GM18505 (cell line): ENCODE results near the gene ZNF394.
A peak's percentile ranks its signal among the peaks of the same experiment; 100 is the strongest.
"Not testable (repeated sequence)": the region's sequence is repeated elsewhere in the genome, so short reads cannot be mapped to it uniquely, and the experiment has no call there.

ENCODE experiments used
- ATAC-seq: cut with Tn5 transposase; IDR thresholded peaks from one replicate; pipeline ENCODE4 v1.9.1; 2021; ENCODE audit not compliant: unreplicated experiment
- POLR2A ChIP-seq: IDR thresholded peaks from 4 replicates; pipeline ENCODE4 v1.6.1; 2011; ENCODE audit warnings: borderline replicate concordance; ENCODE audit not compliant: insufficient read depth, insufficient read length; ENCODE audit errors: extremely low read depth

ZNF394 gene

DNA sequence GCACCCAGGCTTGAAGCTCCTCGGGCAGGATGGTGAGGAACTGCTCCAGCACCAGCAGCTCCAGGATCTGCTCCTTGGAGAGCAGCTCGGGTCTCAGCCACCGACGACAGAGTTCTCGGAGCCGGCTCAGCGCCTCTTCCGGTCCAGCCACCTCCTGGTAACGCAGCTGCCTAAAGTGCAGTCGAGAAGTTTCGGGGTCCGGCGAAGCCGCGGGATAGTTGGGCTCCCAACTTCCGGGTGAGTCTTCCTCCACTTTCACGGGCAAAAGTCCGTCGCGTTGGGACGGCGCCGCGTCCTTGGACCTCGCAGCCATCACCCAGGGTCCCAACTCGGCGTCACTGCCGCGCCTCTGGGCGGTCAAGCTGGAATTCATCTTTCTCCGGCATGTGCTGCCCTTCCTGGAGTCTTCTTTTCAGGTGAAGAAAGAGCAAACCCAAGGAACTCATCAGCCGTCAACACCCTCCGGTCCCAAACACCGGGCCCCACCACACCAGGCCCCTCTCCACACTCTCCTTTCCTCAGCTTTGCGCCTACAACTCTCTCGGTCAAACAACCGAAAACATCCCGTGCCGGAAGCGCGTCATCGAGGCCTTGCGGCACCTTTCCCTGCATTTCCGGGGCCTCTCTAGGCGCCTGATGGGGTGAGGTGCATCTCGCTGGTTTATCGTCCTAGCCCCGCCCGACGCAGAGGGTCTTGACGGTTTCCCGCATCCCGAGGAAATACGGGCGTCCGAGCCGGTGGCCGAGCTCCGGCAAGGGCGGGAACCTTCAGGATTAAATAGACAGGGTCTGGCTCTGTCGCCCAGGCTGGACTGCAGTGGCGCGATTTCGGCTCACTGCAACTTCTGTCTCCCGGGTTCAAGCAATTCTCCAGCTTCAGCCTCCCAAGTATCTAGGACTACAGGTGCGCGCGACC is at the start of gene ZNF394:
ZNF394 (minus strand) TSS at position 561 of the 916 bp plus-strand sequence; CDS start at position 373, 188 bp downstream.
- ATAC-seq: peak; percentile 43

DNA sequence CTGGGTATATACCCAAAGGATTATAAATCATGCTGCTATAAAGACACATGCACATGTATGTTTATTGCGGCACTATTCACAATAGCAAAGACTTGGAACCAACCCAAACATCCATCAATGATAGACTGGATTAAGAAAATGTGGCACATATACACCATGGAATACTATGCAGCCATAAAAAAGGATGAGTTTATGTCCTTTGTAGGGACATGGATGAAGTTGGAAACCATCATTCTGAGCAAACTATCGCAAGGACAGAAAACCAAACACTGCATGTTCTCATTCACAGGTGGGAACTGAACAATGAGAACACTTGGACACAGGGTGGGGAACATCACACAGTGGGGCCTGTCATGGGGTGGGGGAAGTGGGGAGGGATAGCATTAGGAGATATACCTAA is 49.5 kb upstream of the ZNF394 start:
- ATAC-seq: not testable (repeated sequence)

More for the DNA sequence above, at the start of gene ZNF394:
- TF ChIP-seq POLR2A: peak; percentile 84

DNA sequence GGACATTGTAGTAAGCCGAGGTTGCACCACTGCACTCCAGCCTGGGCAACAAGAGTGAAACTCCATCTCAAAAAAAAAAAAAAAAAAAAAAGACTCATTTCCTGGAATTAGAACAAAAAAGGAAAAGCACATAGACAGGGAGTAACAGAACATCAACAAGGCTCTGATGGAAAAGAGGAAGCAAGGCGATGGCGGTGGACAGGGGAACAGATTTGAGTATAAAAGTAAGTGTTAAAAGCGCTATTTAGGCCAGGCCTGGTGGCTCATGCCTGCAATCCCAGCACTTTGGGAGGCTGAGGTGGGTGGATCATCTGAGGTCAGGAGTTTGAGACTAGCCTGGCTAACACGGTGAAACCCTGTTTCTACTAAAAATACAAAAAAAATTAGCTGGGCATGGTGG is 45.2 kb upstream of the ZNF394 start:
- not testable (repeated sequence) for ATAC-seq

DNA sequence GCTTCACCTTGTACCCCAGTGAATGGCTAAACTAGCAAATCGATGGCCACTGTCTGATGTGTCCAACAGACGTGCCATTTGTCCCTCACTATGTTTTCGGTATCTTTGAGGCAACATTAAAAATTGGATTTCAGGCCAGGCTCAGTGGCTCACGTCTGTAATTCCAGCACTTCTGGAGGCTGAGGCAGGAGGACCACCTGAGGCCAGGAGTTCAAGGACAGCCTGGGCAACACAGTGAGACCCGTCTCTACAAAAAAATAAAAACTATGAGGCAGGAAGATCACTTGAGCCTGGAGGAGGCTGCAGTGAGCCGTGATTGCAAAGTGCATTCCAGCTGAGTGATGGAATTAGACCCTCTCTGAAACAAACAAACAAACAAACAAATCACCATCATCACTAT is 43.8 kb upstream of the ZNF394 start:
- TF ChIP-seq POLR2A: no peak
- no peak for ATAC-seq

DNA sequence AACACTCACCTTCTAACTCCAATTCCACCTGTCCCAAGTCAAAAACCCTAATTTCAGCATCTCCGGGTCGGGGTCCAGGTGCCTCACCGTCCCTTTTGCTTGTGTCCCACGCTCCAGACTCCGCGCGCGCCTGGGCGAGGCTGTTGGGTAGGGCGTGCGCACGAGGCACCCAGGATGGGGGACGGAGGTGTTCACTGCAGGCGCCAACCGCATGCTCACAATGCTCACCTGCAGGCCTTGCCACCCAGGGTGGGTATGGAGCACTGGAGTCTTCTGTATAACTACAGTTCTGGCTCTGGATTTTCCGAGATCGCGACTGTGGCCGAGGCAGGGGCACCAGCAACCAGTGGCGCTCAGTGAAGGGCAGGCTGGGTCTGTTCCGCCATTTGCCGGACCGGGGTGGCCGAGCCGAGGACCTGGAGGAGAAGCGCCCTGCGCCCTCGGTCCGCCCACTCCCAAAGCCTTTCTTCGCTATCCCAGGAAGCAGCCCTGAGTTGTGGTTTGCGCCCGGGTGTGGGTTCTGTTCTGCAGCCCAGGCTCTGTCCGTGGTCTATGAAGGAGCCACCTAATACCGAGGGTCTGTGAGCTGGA is 43.1 kb upstream of the ZNF394 start:
- no peak for TF ChIP-seq POLR2A
- no peak for ATAC-seq

DNA sequence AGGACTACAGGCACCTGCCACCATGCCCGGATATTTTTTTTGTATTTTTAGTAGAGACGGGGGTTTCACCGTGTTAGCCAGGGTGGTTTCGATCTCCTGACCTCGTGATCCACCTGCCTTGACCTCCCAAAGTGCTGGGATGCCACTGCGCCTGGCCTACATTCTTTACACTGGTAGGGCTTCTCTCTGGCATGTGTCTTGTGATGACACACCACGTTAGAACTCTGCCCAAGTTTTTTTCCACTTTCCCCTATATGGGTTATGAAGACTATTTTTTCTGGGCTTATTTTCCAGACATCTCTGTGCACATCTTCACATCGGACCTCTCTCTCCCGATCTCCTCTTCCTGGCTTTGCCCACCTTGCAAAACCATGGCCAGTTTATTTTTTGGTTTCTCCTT is 41.1 kb upstream of the ZNF394 start:
- ATAC-seq: no peak
- TF ChIP-seq POLR2A: no peak

DNA sequence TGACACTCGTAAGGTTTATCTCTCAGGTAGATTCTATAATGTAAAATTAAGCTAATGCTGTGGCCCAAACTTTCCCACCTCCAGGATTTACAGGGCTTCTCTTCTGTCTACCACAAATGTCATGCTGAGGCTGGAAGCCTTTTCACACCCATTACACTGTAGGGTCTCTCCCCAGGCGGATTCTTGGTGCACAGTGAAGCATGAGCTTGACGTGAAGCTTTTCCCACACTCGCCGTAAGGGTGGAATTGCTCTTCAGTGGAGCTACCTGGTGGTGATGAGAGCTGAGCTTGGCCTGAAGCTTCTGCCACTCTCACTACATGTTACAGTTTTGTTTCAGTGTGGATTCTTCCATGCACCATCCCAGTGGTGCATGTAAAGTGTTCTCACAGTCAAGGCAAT is 40.5 kb upstream of the ZNF394 start:
- TF ChIP-seq POLR2A: no peak
- no peak for ATAC-seq

DNA sequence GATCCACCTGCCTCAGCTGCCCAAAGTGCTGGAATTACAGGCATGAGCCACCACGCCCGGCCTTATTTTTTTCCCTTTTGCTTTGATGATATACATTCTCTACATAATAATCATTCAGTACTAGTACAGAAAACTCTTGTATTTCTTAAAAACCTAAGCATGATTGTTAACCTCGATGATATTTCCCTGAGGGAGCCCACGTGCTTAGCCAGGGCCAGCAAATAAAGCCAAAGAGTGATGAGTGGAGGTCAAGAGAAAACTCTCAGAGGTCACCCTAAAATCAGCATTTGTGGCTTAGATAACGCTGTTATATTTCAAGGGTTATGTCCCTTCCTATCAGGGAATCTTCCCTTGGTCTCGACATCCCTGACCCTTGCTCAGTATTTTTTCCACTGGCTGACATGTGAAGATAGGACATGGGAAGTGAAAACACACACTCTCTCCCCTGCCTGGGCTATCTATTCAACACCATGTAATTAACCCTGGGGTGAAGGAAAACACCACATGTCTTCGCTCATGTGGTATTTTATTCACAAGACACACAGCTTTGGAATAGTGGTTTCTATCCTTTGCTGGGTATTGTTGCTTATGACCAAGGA is 39.2 kb upstream of the ZNF394 start:
- TF ChIP-seq POLR2A: no peak
- ATAC-seq: no peak

DNA sequence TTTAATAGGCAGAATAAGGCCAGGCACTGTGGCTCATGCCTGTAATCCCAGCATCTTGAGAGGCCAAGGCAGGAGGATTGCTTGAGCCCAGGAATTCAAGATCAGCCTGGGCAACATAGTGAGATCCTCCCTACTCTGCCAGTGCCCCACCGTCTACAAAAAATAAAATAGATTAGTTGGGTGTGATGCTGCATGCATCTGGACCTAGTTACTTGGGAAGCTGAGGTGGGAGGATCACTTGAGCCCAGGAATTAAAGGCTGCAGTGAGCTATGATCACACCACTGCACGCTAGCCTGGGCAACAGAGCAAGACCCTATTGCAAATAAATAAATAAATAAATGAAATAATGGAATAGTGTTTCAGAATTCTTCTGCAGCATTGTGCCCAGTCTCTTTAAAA is 35.6 kb upstream of the ZNF394 start:
- TF ChIP-seq POLR2A: no peak
- no peak for ATAC-seq

DNA sequence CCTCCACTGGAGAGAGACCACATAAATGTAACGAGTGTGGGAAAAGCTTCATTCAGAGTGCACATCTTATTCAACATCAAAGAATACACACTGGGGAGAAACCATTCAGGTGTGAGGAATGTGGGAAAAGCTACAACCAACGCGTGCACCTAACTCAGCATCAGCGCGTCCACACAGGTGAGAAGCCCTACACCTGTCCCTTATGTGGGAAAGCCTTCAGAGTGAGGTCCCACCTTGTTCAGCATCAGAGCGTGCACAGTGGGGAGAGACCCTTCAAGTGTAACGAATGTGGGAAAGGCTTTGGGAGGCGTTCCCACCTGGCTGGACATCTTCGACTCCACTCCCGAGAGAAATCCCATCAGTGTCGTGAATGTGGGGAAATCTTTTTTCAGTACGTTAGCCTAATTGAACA is 31.3 kb upstream of the ZNF394 start:
- no peak for TF ChIP-seq POLR2A
- no peak for ATAC-seq

DNA sequence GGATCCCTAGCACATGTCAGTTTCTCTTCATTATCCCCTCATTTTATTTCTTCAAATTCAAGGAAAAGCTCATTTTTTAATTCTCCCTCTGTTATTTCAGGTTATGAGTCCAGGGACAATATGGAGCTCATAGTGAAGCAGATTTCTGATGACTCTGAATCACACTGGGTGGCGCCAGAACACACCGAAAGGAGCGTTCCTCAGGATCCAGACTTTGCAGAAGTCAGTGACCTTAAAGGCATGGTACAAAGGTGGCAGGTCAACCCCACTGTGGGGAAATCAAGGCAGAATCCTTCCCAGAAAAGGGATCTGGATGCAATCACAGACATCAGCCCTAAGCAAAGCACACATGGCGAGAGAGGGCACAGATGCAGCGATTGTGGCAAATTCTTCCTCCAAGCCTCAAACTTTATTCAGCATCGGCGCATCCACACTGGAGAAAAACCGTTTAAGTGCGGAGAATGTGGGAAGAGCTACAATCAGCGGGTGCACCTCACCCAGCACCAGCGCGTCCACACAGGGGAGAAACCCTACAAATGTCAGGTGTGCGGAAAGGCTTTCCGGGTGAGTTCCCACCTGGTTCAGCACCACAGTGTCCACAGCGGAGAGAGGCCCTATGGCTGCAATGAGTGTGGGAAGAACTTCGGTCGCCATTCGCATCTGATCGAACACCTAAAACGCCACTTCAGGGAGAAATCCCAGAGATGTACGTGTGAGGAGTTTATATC is 25.8 kb upstream of the ZNF394 start:
- ATAC-seq: no peak
- TF ChIP-seq POLR2A: no peak

DNA sequence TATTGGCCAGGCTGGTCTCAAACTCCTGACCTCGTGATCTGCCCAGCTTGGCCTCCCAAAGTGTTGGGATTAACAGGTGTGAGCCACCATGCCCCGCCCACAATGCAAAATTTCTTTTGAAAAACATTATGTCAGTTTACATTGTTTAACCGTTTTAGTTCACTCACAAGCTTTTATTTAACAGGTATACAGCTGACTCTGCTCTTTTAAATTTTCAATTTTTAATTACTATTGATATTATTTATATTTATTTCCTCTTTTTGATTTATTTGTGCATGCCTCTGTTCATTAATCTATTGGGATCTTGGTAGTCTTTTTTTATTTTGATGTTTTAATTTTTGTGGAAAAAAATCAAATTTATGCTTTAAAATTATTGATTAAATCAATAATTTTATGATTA is 21.3 kb upstream of the ZNF394 start:
- no peak for ATAC-seq
- TF ChIP-seq POLR2A: no peak

DNA sequence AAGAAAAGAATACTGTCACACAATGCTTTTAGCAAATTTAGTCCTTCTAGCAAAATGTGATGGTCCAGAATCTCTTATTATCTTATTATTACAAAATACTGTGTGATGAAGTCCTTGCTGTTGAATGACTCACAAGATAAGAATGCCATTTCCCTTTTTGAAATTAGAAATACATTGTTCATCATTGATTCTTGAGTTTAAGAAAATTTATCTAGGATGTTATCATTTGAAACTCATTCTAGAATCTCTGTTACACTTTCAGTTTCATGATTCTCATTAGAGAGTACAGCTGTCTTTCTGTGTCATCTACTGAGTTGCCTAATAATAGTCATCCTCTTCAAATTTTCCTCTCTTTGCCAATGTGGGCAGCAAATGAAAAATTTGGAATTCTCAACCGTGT is 14.0 kb upstream of the ZNF394 start:
- no peak for ATAC-seq
- TF ChIP-seq POLR2A: no peak
